Left cardiac atrium (tissue), 4 donors: Measurements from ENCODE around the gene ATXN2. TPM values are rescaled to one million over a fixed set of nuclear protein-coding genes. Genes with fewer than 3 reads are reported as not detected.
A peak's percentile ranks its signal among the peaks of the same experiment; 100 is the strongest.

Experiments used
- ATAC-seq, 2 donors: fragments of 200-7000 bp; cut with Tn5 transposase; one replicate each; pipeline ENCODE4 v1.9.1; 2020; ENCODE audit warnings: mild to moderate bottlenecking in 2 of 2, moderate library complexity in 2 of 2
- DNase-seq: peaks from one replicate; pipeline ENCODE4 v3.0.0-alpha.2; 2020
- intact Hi-C, 2 donors: fragments of 100-400 bp; cut with DNase I; formaldehyde crosslinking; loops; one replicate each; pipeline versions ENCODE4 v1.14.1 to v1.15.1; 2022 to 2023
- total RNA-seq, 2 donors: library from RNA; stranded (reverse); fragmentation: NEBNext Ultra II Directional; extraction: Animal tissue kit (Norgen Biotek cat#: 25700); gene quantifications; one replicate each; pipeline ENCODE4 v1.2.1, GENCODE V29; 2021
- donor health status: DM: no; HTN: yes; CAD: no.
- donor health status: DM: no; HTN: yes; CAD: no; lungs with severe emphysema.
- donor health status: DM: yes; HTN: yes; CAD: no.
- donor health status: Dilated cardiomyopathy.

ATXN2 gene
- total RNA-seq, 2 donors from 2014 or later: 43.7 to 54.0 TPM

DNA sequence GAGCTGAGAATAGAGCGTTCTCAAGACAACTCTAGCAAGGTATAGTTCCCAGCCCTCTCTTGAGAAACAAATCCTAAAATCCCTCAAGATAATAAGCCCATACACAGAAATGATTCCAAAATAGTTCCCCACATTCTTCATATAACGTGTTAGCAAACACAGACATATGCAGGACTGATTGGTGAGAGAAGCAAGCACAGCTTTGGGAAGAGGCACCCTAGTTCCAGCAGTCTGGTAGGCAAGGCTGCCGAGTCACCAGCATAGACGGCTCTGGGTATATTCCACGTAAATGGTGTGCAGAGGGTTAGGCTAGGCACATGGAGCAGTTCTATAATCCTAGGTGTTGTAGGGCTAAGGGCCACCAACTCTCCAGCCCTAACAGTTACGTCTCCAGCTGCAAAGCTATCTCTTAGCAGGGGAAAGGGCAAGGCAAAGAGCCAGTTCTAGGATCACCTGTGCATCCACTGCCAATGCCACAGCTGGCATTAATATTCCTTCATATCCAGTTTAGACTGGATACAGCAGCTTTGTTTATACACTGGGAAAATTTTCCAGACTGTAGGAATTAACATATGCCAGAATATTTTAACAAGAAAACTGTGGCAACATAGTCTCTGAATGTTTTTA, 140.5 kb downstream of the ATXN2 start:
- ATAC-seq: no peak
- intact Hi-C loops: no loop called here

DNA sequence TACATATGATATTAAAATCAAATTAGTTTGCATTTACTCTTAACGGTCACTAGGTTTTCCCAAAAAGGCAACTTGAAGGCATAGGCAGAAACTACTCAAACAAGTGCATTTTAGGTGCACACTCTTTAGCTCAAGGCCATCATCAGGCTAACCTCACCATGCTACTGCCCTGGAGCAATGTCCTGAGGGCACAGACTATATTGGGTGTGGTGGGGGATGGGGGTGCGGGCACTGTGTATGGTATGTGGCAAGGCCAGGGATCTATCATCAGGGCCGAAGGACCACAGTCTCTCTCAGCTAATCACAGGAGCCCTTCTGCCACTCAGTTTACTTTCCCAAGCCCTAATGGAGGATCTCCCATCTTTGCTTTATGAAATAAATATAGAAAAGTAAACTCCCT, 141.5 kb downstream of the ATXN2 start:
- ATAC-seq (no peak), DNase-seq (no peak)
- intact Hi-C loops: no loop called here

More for the DNA sequence above, 140.5 kb downstream of the ATXN2 start:
- no peak for DNase-seq

DNA sequence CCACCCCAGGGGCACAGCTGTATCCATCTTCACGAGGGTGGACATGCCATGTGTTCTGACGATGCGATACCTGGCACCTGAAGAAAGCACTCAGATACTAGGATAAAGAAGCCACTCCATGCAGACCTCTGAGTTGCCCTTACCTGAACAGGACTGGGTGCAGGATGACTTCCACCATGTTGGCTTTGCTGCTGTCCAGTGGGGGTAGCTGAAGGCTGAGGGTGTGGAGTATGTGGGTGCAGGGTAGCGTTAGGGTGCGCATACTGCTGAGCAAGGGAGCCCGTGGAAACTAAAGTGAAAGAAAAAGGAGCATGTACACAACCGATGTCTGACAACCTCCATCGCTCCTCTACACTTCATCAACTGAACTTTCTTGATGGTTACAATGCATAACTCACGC, 142.0 kb downstream of the ATXN2 start:
- ATAC-seq: no peak
- DNase-seq: no peak
- intact Hi-C loops: no loop called here

DNA sequence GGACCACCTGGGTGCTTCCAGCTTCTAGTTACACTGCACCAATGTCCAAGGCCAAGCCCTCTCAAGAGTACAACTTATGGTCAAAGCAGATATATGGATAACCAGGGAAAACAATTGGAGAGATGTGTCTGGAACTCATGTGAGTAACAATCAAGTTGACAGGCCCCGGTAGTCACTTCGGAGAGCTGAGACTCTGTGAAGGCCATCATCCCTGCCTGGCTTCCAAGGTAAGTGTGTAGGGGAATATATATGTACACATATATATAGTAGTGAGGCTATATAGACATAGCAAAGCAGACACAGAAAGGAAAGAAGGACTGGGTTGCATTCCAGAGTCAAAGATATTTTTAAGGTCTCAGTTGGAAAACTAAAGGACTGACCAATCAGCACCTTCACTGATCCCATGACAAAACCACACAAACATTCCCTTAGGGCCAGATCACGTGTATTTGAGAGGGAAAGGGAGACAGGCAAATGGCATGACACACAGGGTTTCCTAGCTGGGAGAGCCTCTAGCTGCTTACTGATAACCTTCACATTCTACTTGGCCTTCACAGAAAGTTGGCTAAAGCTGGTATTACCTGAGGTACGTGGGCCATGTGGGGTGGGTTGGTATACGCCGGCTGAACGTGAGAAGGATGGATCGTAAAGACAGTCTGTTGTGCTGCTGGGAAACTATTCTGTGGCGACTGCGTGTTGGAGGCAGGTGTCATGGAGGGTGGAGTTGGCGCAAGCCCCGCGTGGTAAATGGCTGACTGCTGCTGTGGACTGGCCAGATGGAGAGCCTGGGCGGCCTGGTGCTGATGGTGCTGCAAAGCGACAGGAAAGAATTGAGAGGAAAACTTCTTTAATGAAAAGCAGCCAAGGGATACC, 143.4 kb downstream of the ATXN2 start:
- no peak for DNase-seq
- no peak for ATAC-seq
- intact Hi-C loops: no loop called here

DNA sequence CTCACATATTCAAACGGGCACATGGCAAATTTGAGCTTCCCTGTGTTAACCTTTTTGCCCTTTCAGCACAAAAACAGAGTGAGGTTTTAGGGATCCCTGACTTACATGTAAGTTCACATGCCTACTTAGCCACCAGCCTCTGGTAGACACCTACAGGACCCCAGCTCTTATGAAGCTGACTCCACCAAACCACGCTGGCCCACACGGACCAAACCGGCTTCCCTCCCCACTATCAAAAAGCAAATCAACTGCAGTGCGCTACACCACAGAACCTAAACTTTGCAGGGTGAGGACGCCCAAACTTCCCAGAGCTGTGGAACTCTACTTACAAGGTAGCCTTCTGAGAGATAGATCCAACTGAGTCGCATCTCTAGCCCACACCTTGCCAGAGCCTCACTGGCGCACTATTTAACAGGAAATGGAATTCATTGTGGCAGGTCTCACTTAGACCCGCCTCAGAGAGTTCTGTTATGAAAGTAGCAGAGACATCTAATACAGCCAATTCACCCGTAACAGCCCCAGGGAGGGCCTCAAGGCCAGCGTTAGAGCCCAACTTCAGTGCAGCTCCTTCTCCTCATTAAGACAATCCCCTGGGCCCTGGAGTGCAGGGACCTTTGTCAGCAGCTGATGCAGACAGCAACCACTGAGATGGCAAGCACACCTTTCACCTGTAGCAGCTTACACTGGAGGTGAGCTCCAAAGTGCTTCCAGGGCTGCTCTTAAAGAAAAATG, 144.2 kb downstream of the ATXN2 start:
- ATAC-seq (no peak), DNase-seq (no peak)
- intact Hi-C loops: no loop called here

DNA sequence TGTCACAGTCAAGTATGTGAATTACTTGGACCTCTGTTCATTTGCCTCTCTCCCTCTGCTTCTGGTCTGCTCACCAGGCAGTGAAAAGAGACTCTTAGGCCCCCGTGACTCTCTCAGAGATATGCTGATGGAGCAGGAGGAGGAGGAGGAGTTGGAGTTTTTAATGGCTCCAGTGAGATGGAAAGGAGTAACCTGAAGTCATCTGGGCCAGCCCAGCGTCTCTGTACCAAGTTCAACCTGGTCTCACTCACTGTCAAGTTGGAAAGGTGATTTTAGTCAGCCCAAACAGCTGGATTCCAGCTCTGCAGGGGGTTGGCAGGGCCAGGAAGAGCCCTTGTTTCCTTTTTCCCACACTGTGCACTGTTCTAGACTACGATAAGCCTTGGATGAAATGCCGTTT, 144.8 kb downstream of the ATXN2 start:
- ATAC-seq (no peak), DNase-seq (no peak)
- intact Hi-C loops: no loop called here

DNA sequence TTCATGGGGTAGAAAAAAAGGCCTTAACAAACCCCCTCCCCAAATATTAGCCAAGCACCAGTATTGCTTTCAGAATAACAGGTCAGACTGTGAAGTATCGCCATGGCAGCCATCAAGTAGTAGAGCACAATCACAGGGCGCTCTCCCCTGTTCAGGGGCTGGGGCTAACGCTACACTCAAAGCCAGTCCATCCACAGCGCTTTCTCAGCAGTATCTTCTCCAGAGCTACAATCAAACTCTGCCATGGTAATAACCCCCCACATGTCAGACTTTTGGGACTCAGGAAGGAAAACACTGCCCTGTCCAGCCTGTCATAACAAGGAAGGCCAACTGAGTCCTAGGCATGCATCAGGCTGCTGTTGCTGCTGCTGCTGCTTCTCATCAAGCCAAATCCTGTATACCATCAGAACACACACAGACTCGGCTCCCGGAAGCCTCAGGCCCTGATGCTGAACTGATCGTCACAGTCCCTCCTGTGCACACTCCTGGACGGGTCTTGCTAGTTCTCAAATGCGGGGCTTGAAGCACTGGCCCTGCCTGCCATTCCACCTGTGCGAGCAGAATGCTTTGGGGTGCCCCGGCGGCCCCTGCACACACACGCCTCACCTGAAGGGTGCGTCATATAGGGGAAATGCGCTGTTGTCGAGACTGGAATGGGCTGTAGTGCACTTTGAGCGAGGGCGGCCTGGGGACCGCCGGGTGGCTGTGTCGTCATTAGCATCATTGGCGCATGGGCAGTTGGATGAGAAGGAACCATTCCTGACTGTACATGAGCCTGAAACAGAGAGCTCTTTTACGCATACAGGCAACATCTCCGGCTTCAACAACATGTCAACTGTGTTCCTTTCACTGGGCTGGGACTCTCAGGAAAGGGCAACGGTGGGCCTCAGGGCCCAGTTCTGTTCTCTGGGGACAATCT, 145.8 kb downstream of the ATXN2 start:
- DNase-seq: no peak
- intact Hi-C loops: no loop called here

DNA sequence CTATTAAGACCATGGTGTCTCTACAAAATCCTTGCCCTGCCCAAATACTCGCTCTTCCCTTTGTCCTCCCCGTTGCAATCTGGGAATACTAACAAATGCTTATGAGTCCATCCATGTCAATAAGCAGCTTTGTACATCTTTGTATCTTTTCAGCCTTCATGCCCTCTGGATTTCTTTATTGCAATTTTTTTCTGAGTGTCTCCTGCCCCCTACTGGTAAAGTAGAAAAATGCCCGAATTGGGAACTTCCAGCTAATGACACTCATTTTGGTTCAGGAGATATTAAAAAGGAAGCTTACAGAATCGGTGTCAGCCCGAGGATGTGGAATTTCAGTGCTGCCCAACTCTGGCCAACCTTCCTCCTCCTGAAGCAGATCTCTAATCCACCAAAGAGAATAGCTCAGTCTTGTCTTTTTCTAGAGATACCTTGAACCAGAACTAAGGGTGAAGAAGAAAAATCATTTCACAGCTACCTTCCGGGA, 147.4 kb downstream of the ATXN2 start:
- no peak for ATAC-seq
- intact Hi-C loops: loop anchor here (1.0 to 2.0 kb wide), 2 partner anchors 51 to 54 kb away; no protein-coding TSS in a partner anchor

More for the DNA sequence above, 145.8 kb downstream of the ATXN2 start:
- ATAC-seq: no peak

DNA sequence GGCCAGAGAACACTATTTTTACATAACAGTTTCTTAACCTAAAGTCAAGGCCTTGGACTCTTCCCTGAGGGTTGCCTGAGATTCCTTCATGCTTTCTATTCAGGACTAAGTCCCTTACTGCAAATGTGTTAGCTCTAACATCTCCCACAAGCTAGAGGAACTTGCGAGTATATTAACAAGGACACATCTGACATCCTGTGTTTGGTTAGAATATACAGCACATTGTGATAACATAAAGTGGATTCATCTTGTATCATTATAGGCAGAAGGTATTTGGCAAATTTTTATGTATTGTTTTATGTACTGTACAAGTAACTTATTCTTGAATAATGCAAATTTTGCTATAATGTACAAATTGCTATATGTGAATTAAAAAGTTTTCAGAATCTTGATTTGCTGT, 147.9 kb downstream of the ATXN2 start:
- no peak for ATAC-seq
- DNase-seq: no peak
- intact Hi-C loops: loop anchor here (1.0 to 2.0 kb wide), 2 partner anchors 50 to 54 kb away; no protein-coding TSS in a partner anchor

More for the DNA sequence above, 147.4 kb downstream of the ATXN2 start:
- no peak for DNase-seq

DNA sequence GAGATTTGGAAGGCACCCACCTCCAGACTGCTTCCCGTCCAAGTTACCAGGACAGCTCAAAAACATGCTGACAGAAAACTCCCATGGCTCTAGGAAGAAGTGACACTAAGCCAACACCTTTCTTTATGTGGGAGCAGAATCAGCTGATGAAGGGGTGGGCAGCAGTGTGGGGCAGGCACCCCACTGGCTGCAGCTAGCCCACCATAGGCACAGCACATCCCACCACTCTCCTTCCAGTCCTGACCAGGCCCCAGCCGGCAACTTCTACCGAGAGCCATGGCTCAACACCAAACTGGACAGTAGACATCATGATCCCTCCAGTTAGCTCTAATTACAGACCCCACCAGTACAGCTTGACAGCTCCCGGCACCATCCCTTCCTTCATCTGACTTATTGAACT, 148.4 kb downstream of the ATXN2 start:
- intact Hi-C loops: loop anchor here (1.0 to 2.0 kb wide), 2 partner anchors 50 to 53 kb away; no protein-coding TSS in a partner anchor
- DNase-seq (no peak), ATAC-seq (no peak)

DNA sequence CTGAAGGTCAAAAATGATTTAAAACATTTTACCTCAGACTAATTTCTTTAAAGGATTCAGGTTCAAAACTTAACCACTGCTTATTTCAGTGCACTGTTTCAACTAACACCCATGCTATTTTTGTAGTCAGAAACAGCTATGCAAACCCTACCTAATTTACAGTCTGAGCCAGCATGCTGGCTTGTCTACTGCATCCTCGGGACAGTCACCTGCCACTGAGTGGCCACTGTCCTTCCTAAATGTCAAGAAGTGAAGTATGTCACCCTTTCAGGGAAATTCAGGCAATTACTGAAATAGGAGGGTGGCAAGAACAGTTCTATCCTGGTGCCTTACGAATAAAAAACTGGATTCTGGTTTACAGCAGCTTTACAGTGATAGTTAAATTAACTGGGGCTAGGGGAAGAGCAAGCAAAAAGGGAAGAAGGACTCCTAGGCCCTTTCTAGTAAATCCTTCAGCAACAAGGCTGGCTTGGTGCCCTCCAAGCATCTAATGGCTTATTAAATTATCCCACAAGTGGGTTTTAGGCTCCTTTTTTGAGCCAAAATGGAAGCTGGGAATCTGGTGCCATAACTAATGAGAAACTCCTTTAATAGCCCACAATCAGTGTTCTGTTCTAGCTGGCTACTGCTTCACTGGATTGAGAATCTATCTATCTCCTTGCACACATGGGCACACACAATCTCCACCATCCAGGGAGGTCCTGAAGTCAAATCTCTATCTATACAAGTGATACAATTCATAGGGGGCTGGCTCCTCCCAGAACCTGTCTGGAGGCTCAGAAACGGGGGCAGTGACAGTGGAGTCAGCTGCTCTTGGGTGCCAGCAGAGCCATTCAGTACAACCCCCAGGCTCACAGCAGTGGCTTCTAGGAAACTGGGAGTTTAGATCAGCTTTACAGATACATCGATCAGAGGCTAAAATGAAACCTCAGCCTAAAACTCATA, 150.0 kb downstream of the ATXN2 start:
- DNase-seq: no peak
- intact Hi-C loops: no loop called here
- ATAC-seq: no peak

DNA sequence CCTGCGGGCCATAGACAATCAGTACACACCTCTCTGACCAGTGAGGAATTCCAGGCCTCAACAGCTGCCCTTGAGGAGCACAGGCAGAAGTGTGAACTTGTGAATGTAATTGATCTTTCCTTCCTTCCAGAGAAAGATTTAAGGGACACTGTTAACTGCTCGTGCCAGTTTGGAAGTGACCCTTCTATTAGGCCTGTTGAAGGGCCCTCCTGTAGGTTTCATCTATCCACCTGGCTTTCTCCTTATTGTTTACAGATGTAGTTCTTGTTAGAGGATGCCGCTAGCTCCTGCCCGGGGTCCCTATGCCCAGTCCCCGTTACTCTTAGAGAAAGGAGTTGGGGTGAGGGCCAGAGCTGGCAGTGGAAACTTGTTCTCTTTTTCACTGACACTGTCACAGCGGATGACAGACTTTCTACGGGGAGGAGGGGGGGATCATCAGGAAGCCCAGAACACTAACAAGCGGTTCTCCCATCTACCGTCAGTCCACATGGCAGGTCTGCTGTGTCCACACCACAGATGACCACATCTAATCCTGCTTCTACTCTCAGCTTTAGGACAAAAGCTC, 150.8 kb downstream of the ATXN2 start:
- DNase-seq (no peak), ATAC-seq (no peak)
- intact Hi-C loops: no loop called here

DNA sequence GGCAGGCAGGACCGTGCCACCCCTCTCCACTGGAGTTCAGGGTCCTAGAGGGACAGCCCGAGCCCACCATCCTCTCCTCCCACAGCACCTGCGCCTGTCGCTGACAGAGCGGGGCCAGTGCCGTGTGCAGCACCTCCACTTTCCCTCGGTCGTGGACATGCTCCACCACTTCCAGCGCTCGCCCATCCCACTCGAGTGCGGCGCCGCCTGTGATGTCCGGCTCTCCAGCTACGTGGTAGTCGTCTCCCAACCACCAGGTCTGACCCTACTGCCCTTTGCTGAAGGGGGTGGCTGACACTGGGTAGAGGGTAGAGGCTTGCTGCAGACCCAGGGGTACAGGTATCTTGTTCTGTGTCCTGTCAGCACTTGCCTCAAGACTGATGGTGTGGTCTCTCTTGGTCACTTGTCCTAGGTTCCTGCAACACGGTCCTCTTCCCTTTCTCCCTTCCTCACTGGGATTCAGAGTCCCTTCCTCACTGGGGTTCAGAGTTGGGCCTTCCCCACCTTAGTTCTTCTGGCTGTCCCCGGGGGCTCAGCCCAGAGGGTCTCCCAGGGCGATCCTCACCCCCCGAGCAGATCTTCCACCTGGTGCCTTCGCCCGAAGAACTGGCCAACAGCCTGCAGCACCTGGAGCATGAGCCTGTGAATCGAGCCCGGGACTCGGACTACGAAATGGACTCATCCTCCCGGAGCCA, 151.4 kb downstream of the ATXN2 start:
- intact Hi-C loops: no loop called here
- no peak for DNase-seq
- ATAC-seq: no peak

DNA sequence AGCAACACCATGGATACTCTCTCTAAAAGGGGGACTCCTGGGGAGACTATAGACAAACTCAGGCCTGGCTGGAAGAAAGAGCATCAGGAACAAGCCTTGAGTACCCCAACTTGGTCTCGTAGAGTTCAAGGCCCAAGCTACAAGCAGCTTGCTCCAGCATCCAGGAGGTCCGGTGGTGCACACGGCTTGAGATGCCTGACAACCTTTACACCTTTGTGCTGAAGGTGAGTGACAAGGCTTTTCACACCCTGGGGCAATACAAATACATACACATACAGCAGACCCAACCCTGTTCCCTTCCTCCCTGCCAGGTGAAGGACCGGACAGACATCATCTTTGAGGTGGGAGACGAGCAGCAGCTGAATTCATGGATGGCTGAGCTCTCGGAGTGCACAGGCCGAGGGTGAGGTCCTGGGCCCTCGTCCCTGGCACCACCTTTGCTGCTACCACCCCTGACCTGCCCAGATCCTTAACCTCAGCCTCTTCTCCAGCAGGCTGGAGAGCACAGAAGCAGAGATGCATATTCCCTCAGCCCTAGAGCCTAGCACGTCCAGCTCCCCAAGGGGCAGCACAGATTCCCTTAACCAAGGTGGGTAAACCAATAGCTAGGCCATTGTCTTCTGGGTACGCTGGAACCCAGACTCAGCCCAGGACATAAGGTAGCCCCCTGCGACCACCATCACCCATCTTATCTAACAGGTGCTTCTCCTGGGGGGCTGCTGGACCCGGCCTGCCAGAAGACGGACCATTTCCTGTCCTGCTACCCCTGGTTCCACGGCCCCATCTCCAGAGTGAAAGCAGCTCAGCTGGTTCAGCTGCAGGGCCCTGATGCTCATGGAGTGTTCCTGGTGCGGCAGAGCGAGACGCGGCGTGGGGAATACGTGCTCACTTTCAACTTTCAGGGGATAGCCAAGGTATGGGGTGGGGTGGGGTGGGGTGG, 152.2 kb downstream of the ATXN2 start:
- ATAC-seq: no peak
- no peak for DNase-seq
- intact Hi-C loops: no loop called here

DNA sequence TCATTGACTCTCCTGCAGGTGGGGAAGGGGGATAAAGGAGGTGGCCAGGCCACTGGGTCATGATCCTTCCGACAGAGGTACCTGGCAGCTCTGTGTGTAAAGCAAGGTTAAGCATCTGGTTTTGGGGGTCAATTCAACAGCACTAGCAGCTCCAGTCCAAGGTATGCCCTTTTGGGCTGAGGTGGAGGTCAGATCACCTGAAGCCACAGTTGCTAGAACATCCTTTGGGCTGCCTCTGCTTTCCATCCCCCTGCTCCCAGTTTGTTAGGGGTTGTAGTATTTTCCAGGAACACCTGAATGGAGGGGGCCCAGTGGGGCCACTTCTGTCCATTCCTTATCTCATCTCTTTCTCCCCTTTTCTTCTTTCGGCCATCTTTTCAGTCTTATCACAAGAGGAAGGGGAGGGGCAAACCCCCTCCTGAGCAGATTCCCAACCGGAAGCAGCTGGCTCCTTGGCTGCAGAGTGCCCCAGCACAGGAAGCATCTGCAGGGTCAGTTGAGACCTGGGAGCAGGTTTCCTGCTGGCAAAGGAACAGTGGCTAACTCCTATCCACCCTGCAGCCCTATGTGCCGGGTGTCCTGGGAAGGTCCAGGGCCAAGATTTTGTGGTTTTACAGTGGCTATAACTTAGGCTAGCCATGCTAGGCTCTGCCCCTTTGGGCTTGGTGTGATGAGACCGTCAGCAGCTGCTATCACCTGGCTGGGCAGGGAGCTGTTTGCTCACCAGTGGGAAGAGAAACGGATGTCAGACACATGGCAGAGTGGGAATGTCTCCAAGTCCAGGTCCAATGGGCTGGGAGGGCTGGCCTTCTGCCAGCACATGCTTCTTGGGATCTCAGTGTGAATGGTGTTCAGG, 153.2 kb downstream of the ATXN2 start:
- peak; percentile 65 for DNase-seq
- intact Hi-C loops: no loop called here

More for the DNA sequence above, 153.2 kb downstream of the ATXN2 start:
- peak; percentile 19 to 30 for ATAC-seq
